Activated CD4-positive, alpha-beta T cell treated with anti-CD3 and anti-CD28 coated beads for 24 hours (primary cell): Measurements from ENCODE around the gene TRIM8.

Source experiments
- DNase-seq, 2 donors: peaks; one replicate each; pipeline ENCODE4 v3.0.0-alpha.2; 2020; ENCODE audit warnings: low read depth in 2 of 2

TRIM8 gene

GRCh38 chr10:102669206-102670064 lies 25.2 kb downstream of the TRIM8 start:
- no peak for DNase-seq

- DNase-seq: no peak
Measured at GRCh38 chr10:102670065-102670670, 25.9 kb downstream of the TRIM8 start.

- no peak for DNase-seq
Measured at GRCh38 chr10:102670871-102671434, 26.7 kb downstream of the TRIM8 start.

GRCh38 chr10:102673236-102673818 lies 29.0 kb downstream of the TRIM8 start:
- no peak for DNase-seq

GRCh38 chr10:102673819-102674511 lies 29.7 kb downstream of the TRIM8 start:
- DNase-seq: peak; percentile 30 to 50

GRCh38 chr10:102674566-102674965 lies 30.3 kb downstream of the TRIM8 start:
- no peak for DNase-seq

GRCh38 chr10:102675011-102675665 lies 30.9 kb downstream of the TRIM8 start:
- DNase-seq: no peak

- DNase-seq: no peak
Measured at GRCh38 chr10:102675666-102676533, 31.6 kb downstream of the TRIM8 start.

GRCh38 chr10:102676534-102677315 lies 32.4 kb downstream of the TRIM8 start:
- no peak for DNase-seq

- no peak for DNase-seq
Measured at GRCh38 chr10:102677331-102678067, 33.2 kb downstream of the TRIM8 start.

GRCh38 chr10:102678068-102678400 lies 33.8 kb downstream of the TRIM8 start:
- no peak for DNase-seq

- DNase-seq: no peak
Measured at GRCh38 chr10:102678842-102679289, 34.6 kb downstream of the TRIM8 start.

GRCh38 chr10:102679596-102679995 lies 35.3 kb downstream of the TRIM8 start:
- no peak for DNase-seq

GRCh38 chr10:102681696-102682095 lies 37.4 kb downstream of the TRIM8 start:
- no peak for DNase-seq

- DNase-seq: no peak
Measured at GRCh38 chr10:102682416-102682815, 38.1 kb downstream of the TRIM8 start.

- DNase-seq: no peak
Measured at GRCh38 chr10:102682981-102683380, 38.7 kb downstream of the TRIM8 start.

- no peak for DNase-seq
Measured at GRCh38 chr10:102683736-102684135, 39.5 kb downstream of the TRIM8 start.

GRCh38 chr10:102691285-102692066 lies 47.2 kb downstream of the TRIM8 start:
- no peak for DNase-seq
